ENCODE results near the gene SYNPO2.
"Not testable (repeated sequence)": the region's sequence is repeated elsewhere in the genome, so short reads cannot be mapped to it uniquely, and the experiment has no call there.

Gene SYNPO2, protein sequence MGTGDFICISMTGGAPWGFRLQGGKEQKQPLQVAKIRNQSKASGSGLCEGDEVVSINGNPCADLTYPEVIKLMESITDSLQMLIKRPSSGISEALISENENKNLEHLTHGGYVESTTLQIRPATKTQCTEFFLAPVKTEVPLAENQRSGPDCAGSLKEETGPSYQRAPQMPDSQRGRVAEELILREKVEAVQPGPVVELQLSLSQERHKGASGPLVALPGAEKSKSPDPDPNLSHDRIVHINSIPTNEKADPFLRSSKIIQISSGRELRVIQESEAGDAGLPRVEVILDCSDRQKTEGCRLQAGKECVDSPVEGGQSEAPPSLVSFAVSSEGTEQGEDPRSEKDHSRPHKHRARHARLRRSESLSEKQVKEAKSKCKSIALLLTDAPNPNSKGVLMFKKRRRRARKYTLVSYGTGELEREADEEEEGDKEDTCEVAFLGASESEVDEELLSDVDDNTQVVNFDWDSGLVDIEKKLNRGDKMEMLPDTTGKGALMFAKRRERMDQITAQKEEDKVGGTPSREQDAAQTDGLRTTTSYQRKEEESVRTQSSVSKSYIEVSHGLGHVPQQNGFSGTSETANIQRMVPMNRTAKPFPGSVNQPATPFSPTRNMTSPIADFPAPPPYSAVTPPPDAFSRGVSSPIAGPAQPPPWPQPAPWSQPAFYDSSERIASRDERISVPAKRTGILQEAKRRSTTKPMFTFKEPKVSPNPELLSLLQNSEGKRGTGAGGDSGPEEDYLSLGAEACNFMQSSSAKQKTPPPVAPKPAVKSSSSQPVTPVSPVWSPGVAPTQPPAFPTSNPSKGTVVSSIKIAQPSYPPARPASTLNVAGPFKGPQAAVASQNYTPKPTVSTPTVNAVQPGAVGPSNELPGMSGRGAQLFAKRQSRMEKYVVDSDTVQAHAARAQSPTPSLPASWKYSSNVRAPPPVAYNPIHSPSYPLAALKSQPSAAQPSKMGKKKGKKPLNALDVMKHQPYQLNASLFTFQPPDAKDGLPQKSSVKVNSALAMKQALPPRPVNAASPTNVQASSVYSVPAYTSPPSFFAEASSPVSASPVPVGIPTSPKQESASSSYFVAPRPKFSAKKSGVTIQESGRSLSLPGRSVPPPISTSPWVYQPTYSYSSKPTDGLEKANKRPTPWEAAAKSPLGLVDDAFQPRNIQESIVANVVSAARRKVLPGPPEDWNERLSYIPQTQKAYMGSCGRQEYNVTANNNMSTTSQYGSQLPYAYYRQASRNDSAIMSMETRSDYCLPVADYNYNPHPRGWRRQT

DNA sequence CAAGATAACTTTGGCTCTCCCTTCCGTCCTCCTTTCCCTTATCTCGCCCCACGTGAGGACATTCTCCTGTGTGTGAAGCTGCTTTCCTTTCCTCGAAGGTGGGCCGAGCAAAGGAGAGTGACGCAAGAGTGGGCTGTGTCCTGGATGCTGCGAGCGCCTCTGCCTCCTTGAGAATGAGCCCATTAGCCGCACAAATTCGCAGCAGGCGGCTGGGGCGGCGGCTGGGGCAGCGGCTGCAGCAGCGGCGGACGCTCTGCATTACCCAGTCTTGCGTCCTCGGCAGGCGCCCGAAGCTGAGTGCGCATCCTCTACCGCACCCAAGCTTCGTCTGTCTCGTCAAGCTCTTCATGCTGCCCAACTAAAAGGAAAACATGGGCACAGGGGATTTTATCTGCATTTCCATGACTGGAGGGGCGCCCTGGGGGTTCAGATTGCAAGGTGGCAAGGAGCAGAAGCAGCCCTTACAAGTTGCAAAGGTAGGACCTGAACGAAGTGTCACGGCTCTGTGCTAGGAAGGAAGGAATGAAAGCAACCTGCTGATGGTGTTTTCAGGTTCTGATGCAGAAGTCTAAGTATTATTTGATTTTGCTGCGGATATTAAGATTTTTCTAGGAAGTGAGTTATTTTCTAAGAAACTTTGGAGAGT lies at the start of gene SYNPO2:
Gene SYNPO2, plus strand, starts transcription at position 189 of the 646 bp plus-strand sequence. Its CDS starts 183 bp downstream, at position 372.
- peak; percentile 48 for DNase-seq

DNA sequence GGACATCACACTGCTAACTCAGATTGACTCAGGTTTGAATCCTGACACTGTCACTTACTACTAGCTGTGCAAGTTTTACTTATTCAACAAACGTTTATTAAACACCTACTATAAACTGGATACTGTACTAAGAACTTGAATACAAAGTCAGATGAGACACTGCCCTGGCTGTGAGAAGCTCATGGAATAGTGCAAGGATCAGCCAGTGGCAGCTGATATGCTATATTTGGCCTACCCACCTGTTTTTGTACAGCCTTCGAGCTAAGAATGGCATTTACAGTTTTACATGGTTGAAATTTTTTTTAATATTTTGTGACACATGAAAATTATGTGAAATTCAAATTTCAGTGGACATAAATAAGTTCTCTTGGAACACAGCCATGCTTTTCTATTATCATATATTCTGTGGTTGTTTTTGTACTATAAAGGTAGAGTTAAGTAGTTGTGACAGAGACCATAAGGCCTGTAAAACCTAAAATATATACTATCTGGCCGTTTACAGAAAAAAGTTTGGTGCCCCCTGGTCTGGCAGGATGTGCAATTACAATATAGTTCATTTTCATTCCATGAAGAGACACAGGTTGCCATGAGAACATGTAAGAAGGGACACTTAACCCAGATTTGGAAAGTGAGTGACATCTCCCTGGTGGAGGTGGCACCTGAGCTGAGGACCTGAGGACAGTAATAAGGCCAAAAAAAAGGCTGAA lies 49.3 kb upstream of the SYNPO2 start:
- DNase-seq, result no peak

DNA sequence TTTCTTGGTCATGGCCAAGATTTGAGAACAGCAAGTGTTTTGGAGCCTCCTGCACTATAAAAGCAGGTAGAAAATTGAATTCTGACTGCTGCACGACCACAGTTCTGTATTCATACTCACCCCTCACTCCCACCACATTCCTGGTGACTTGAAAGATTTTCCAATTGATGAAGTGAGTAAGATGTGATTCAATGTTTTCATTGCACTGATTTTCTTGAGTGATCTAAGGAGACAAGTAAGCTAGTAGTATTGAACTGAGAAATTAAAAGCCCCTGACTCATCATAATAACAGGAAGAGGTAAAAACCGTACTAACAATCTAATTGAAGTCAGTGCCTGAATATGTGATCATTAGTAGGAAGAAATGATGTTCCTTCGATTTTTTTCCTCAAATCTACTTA lies 46.6 kb upstream of the SYNPO2 start:
- DNase-seq, result no peak

DNA sequence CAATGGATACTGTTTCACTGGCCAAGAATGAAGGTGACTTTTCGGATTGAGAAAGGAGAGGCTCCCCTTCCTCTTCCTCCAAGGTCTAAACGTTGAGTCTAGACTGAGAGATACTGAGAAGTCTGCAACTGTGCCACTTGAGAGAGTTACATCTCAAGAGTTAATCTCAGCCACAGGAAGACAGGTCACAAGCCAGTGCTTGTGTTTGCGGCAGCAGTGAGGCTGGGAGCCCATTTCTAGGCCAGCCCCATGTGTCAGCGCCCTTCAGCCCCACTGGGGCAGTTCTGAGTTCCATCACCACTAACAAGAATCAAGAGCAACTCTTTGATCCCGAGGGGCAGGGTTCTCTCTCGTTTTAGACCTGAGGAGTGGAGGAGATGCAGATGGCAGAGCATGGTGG lies 45.4 kb upstream of the SYNPO2 start:
- no peak for DNase-seq

DNA sequence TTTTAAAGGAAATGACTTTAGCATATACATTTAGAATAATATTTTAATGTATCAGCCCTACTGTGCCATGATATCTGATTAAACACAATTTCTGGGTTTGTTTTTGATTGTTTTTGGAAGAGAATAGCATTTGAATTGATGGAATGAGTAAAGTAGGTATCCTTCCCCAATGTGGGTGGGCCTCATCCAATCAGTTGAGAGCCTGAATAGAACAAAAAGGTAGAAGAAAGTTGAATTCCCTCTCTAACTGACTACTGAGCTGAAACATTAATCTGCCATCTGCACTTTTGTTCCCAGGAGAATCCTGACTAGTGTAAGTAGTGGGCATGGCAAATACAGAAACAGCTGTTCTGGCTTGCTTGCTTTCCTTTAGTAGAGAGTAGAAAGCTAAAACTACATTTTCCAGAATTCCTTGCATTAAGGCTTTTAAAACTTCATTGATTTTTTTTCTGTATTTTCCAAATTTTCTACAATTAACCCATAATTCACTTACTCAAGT lies 43.1 kb upstream of the SYNPO2 start:
- DNase-seq, result no peak

DNA sequence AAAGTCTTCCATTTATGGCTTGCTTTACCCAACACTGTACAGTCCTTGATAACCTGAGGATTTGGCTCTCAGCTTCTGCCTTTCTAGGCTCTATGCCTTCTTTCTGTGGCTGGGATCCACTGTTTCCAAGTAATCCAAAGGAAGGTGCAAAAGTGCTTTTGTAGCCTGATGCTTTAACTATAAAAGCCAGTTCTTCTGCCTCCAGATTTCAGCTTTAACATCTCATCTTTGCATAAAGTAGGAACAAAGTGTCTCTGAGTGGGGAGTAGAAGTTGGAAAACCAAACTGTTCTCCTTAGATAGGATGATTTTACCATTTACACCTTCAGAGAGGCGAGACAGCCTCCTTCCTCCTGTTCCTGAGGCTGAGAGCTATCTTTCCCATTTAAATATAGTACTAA lies 41.7 kb upstream of the SYNPO2 start:
- DNase-seq, result no peak

DNA sequence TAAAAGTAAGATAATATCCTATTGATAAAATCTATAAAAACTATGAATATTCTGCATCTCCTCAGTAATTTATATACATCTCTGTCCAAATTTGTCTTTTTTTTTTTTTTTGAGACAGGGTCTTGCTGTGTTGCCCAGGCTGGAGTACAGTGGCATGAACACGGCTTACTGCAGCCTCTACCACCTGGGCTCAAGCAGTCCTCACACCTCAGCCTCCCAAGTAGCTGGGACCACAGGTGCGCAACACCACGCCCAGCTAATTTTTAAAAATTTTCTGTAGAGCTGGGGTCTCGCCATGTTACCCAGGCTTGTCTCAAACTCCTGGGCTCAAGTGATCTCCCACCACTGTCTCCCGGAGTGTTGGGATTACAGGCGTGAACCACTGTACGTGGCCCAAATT lies 40.4 kb upstream of the SYNPO2 start:
- no peak for DNase-seq

DNA sequence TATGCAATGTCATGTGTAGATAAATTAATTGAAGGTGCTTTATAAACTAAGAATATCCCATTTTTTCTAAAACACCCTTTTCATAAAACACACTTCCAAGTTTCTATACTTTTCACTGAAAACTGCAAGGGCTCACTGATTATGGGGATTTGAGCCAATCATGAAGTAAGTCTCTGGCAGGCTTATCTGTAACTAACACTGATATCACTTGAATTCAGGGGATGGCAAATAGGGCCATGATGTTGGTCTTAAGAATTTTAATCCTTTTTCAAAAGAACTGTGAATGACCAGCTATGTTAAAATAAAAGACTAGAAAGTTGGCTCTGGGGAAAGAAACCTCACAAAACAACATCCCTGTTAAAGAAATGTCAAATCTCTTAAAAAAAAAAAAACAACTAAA lies 39.8 kb upstream of the SYNPO2 start:
- no peak for DNase-seq

DNA sequence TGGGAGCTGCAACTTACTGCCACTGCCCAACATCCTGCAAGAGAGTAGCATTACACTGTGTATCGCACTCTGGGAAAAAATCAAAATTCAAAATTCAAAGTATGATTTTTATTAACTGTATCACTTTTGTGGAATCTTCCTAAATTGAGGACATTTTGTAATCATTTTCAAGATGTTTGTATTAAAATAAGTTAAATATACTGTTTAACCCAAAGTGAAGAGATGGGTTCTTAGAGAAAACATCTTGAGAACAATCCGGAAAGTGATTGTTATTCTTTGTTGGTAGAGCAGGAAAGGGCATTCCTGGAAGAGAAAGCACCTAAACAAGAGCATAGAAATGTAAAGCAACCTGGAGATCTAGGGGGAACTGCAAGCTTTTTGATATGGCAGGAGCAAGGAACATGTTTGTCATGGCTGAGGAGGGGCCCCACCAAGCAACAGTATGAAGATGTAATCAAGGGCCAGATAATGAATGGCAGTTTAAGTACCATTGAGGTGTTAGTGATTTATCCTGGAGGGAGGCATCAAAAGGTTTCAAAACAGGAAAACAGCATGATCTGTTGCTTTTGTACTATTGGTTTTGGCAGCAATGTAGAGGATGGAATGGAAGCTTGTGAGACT lies 38.7 kb upstream of the SYNPO2 start:
- no peak for DNase-seq

DNA sequence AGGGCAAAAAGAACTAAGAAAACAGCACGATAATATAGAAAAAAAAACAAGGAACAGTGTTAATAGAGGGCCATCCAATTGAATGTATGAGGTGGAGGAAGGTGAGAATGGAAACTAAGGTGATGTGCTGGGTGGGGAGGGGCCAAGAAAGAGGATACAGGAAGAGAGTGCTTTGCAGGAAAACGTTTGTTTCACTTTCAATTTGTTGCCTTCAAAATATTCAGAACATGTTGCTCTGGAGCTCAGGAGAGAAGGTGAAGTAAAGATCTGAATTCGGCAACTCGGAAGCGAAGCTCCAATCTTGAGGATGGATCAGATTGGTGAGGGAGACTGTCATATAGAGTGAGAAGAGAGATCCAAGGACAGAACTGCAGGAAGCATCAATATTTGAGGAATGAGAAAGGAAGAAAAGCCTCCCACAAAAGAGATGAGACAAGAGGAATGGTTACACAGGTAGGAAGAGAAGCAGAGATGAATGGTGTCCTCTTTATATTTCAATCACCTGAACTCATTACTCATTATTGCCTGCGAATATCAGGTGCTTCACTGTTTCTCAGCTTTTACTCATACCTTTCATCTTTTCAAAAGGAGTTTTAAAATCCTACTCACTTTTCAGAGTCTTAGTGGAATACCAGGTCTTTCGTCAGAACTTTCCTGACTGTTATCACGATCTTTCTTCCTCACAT lies 38.0 kb upstream of the SYNPO2 start:
- peak; percentile 53 for DNase-seq

DNA sequence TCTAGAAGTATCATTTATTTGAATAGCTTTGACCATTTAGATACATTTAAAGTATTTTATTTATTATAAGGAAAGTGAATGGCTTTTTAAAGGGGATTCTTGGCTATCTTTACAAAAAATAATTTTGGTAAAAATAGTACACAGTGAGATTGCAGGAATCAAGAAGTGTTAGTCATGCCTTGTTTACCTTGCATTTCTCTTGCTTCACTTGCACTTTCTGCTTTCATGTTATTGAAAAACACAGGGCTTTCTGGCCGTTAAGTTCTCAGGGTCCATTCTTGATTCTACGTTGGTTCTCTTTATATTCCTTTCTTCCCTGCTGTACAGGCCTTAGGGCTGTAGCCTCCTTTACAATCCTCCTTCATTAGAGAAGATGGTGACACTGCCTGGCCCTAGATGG lies 30.9 kb upstream of the SYNPO2 start:
- no peak for DNase-seq

DNA sequence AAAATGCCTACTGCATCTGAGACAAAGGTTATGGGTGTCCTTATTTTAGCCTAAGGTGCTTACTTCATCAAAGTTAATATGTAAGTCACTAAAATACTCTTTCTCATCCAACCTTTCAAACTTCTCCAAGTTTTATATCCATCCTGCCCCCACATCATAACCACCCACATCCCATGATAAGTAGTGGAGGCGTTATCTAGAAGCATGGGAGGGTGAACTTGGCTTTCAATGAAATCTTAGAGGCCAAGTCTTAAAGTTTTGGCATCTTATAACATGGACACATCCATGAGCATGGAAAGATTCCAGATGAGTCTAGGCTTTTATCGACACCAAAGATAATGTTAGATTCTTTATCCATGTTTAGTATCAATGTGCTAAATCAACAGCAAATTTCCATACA lies 29.9 kb upstream of the SYNPO2 start:
- no peak for DNase-seq

DNA sequence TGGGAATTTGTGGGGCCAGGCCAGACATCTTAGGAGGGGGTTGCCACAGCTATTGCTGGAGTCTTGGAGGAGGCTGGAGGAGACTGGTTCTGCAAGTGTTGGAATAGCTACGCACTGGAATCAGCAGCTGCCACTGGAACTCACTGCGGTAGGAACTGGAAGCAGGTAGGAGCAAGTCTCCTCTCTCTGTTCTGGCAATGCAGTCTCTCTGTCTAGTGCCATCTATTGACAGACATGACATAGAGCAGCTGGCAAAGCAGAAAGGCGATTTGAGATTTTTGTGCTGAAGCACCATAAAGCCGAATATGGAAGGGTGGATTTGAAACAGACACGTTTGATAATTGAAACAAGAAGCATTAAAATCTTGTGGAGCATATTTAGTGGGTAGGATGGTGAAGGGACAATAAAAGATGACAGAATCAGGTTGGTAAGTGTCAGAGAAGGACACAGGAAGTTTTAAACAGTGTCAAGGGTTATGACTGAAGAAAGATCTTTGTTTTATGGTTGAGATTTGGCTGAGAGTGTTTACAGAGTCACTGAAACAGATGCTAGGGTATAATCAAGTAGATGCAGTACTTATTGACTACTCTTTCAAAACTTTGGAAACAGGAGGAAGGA lies 23.5 kb upstream of the SYNPO2 start:
- peak; percentile 39 for DNase-seq

DNA sequence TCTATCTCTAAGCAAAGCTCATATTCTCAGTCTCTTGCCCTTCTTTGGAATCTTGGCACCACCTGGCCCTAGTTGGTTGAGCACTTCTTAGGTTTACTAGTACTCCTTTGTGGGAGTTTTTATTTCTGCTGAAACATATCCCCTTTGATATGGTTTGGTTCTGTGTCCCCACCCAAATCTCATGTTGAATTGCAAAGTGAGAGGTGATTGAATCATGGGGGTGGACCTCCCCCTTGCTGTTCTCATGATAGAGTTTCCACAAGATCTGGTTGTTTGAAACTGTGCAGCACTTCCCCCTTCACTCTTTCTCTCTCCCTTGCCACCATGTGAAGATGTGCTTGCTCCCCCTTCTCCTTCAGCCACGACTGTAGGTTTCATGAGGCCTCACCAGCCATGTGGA lies 22.2 kb upstream of the SYNPO2 start:
- DNase-seq, result no peak

DNA sequence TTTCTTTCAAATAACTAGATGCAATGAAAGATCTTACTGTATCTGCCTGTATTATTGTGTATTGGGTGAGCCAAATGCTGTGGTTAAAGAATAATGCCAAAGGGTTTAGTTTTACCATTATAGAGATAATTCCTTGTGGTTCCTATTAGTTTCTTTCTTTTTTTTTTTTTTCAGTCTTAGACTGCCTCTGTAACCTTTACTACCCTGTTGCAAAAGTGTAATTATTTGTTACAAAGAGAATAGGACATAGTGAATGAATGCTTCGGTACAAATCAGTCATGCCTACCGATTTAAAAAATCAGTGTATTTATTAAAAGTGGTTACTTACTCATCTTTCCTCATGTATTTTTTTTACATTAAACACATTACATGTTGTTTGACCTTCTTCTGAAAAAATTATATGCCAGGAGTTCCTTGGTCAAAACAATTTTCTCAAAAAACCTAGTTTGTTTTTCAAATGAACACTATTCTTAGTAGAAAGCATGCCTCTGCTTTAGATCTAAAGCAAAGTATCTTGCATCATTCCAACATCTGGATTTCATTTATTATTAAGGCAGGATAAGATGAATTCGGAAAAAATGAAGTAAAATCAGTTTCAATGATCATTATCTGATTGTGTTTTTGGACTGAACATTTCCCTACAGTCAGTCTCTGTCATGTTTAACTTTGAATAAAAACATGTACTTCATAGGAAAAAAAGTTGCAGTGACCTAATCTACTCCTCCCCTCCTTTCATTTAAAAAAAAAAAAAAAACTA lies 21.2 kb upstream of the SYNPO2 start:
- no peak for DNase-seq

DNA sequence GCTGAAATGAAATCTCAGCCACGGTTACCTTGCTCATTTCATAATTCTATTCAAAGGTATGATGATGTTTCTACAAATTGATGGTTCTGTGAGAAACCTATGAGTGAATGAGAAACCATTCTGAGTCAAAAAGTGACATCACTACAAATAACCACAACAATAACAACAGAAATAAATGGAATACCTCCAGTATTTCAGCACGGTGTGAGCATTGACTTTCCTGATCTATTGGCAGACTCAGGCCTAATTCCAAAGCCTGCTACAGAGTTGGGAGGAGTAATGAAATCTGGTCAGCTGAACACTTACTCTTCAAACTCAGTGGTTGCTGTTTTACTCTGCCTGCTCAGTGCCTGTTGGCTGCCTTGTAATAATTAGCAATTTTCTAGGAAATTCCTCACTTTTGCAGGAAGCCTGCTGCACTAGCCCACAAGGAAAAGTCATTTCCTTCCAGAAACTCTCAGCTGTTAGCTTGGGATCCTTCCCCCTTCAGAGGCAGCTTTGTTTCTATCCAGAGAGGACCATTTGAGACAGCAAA lies 18.8 kb upstream of the SYNPO2 start:
- peak; percentile 23 for DNase-seq

DNA sequence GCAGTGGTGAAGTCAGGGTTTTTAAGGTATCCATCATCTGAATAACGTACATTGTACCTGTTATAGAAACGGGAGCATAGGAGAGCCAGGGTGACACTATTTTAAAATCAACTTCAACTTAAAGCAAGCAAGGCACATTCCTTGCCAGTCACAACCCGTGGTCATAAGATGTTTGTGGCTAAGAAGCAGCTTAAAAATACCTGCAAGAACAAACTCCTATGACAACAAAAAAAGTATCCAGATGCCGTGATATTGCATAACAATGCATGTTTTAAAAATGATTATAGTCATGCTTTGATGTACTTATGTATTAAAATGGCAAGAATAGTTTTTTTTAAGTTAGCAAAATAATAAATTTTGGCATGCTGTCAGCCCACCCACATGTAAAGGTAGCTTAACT lies 16.5 kb upstream of the SYNPO2 start:
- DNase-seq, result no peak

DNA sequence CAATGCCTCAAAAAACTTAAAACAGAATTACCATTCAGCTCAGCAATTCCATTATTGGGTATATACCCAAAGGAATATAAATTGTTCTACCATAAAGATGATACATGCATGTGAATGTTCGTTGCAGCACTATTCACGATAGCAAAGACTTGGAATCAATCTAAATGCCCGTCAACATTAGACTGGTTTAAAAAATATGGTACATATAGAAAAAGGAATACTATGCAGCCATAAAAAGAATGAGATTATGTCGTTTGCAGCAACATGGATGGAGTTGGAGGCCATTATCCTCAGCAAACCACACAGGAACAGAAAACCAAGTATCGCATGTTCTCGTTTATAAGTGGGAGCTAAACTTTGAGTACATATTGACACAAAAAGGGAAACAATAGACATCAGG lies 10.9 kb upstream of the SYNPO2 start:
- no peak for DNase-seq

DNA sequence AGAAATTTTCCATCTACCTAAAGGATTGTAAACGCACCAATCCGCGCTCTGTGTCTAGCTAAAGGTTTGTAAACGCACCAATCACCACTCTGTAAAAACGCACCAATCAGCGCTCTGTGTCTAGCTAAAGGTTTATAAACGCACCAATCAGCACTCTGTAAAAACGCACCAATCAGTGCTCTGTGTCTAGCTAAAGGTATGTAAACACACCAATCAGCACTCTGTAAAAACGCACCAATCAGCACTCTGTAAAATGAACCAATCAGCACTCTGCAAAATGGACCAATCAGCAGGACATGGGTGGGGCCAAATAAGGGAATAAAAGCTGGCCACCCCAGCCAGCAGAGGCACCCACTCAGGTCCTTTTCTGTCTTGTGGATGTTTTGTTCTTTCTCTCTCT lies 10.1 kb upstream of the SYNPO2 start:
- DNase-seq, result not testable (repeated sequence)
